Activated T-helper 1 cell treated with anti-CD3 and anti-CD28 coated beads, Interleukin-2, amount 50 U/mL, for 16 hours (primary cell): ENCODE data around the gene ETV3.
"Not testable (repeated sequence)": the region's sequence is repeated elsewhere in the genome, so short reads cannot be mapped to it uniquely, and the experiment has no call there.

Experiments
- DNase-seq, 2 donors: peaks; one replicate each; pipeline ENCODE4 v3.0.0-alpha.2; 2020; ENCODE audit warnings: low read depth in 1 of 2, low spot score in 1 of 2

ETV3 gene

DNA sequence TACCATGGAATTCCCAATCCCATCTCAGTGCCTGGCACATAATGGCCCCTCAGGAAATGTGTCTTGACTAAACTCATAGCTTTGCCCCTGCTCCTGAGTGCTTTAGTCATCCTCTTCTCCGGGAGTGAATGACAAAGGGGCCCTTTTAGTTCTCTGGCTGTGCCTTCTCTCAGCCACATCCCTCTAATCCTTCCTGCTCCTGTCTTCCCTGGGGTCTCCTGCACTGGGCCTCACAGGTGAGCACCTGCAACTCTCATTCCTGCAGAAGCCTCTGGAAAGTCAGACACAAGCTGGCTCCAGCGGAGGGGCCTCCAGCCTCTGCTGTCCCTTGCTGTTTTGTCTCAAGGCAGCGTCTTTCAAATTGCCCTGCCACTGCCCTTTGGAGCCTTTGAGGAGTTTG lies 24.6 kb downstream of the ETV3 start:
- DNase-seq: no peak

DNA sequence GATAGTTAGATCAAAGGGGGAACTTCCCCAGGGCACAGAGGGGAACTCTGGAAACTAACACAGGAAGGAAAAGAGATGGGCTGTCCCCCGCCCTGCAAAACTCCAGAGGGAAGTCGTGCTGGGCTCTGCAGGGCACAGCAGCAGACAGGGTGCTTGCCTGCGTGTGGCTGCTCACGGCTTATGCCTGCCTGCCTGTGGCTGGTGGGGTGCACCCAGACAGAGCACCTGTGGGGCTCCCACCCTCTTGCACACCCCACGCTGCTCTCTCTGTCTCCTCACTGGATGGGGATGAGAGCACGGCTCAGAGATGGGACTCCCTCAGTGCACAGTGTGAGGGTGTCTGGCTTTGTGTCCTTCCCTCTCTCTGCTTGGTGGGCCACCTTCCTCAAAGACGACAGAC lies 25.1 kb downstream of the ETV3 start:
- DNase-seq: no peak

DNA sequence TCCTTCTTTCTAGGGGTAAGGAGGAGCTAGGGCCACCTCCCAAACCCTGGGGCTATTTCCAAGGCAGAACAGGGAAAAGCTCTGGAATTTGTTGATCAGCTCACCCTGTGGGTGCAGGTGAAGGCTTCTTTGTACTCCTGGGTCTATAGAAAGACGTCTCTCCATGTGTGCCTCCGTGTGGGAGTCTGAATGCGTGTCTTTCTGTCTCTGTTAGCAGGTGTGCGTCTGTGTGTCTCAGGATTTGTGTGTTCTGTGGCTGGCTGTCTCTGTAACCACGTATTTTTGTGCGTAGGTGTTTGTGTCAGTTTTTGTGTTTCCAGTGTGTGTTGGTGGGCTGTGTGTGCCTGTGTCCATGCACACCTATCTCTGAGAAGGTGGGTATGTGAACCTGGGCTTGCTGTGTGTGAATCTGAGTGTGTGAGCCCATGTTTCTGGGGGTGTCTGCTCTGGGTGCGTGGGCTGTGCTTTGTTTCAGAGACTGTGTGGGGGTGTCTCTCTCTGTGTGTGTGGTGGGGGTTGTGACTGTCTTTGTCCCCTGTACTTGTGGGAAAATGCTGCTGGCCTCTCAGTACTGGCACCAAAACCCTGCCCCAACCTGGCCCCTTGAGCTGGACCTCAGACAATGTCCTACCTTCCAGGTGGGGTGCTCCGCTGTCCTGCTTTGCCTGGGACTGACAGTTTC lies 25.9 kb downstream of the ETV3 start:
- DNase-seq: no peak

DNA sequence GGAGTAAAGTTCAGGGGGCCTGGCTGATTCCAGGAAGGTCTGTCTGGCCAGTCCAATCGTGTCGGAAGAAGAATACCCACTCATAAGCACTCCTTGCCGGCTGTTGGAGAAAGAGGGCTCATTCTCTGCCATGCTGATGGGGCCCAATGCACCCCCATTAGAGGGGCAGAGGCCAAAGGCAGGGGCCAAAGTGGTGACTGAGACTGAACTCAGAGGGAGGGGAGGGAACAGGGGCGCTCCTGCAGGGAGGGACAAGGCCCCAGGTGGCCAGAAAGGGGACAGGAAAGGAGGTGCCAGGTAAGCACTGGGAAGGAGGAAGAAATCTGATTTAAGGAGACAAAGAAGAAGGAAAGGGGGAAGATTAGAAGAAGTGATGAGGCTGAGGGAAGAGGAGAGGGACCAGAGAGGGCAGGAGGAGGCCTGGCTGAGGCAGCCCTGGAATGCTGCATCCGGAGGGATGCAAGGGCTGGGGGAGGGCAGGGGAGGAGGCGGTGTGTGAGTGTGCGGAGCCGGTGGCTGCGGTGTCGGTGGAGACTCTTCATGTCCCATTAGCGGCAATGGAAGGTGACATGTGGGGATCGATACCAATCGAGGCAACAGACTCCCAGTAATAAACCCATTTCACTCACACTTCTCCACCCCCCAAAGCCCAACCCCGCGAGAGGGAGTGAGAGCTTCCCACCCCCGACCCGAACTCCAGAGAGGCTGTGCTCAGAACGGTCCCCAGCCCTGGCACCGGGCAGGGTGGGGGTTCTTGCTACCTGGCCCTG lies 26.6 kb downstream of the ETV3 start:
- DNase-seq: no peak

DNA sequence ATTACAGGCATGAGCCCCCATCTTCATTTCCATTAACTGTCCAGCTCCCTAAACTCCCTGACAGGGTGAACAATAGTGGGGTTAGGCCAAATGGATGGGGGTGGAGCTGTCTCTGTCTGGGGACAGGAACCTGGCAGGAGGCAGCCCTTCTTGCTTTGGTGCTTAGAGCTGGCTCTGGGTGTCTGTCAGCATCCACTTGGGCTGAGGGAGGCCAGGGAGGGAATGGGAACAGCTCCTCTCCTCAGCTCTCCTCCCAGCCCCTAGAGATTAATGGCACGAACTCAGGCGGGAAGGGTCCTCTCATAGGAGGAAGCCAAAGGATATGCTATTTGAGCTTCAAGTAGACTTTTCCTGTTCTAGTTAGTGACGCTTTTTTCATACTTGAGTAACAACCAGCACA lies 27.5 kb downstream of the ETV3 start:
- no peak for DNase-seq

DNA sequence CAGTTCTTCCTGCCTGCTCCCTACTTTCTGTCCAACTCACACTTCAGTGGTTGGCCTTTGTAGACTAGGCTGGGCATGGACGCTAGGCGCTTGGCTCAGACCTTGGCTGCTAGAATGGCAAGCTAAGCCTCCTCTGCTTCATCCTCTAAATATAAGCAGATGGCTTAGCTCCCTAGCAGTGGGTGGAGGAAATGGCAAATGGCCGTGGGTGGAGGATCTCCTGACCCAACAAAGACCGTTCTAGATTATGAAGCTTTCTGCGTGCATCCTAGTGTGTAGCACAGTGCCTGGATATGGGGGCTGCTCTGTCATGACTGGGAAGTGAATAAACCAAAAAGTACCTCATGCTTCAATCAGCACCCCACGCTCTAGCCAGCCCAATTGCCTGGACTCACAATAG lies 28.2 kb downstream of the ETV3 start:
- no peak for DNase-seq

DNA sequence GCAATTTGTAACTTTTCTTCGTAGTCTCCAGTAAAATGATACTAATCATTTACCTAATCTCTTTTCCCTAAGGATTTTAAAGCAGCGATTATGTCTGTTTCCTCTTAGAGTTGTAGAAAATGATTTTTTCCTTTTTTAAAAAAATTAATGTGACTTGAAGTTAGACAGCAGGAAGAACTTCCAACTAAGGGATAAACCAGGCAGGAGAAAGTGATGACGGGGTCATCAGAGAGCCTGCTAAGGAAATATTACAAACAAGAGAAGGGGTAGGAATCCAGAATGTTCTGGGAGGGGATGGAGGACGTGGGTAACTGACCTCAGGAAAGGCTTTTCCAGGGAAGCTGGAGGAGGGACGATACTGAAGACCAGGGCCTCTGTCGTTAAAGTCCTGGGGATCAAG lies 29.7 kb downstream of the ETV3 start:
- no peak for DNase-seq

DNA sequence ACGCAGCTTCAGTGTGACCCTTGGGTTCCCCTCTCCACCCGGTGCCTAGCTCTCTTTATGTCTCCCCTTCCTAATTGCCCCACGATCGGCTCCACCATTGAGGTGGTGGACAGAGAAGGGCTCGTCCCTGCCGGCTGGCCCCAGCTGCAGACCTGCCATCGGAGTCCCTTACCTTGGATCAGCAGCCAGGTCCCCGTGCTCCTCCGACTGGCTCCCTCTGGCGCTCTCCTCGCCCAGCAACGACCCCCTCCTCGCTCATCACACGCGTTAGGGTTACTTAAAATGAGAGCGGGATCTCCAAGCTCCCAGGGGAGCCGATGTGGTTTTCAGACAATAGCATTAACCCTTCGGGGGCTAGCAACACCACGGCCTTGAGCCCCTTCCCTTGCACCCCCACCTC lies 30.5 kb downstream of the ETV3 start:
- no peak for DNase-seq

DNA sequence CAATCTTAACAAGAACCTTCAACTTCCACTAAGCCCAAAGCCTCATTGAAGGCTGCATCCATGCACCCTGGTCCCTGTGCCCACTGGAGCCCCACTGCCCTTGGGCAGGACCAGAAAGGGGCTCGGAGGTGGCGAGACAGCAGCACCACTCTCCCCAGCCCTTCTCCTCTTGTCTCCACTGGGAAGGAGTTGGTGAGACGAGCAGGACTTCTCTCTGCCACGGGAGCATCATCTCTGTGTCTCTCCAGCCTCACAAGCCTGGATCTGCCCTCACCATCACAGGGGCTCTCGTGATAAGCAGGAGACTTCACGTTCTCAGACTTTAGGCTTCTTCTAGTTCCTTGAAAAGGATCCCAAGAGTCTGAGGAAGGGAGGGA lies 31.4 kb downstream of the ETV3 start:
- DNase-seq: no peak

DNA sequence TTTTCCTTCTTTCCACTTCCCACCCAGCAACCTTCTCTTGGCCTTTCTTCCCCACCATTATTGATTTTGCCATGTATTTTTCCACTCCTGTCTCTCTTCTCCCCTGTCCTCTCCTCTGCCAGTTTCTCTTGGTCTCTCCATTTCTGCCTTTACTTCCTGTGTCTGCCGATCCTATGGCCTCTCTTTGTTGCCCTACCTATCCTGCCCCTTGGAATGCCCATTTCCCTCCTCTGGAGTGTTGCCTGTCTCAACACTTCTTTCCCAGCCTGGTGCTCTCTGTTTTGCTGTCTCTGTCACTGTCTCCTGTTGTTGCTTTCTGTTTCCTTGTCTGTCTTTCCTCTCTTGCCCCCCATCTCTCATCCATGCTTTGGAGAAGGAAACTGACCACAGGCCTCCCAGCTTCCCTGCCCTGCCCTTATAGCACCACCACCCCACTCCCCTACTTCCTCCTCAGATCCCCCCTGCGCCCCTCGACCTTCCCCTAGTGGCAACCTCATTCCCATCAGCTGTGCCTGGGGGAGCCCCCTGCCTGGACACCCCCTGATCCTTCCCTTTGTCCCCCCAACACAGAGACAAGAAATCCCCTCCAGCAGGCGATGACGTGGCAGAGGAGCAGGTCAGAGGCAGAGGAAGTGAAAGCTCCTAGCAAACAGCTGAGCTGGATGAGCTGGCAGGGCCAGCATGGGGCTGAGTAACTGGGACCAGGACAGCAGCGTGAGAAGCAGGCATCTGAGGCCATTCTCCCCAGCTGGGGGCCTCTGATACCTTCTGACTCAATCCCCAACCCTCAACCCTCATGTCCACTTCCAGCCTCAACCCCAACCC lies 32.0 kb downstream of the ETV3 start:
- DNase-seq: no peak

DNA sequence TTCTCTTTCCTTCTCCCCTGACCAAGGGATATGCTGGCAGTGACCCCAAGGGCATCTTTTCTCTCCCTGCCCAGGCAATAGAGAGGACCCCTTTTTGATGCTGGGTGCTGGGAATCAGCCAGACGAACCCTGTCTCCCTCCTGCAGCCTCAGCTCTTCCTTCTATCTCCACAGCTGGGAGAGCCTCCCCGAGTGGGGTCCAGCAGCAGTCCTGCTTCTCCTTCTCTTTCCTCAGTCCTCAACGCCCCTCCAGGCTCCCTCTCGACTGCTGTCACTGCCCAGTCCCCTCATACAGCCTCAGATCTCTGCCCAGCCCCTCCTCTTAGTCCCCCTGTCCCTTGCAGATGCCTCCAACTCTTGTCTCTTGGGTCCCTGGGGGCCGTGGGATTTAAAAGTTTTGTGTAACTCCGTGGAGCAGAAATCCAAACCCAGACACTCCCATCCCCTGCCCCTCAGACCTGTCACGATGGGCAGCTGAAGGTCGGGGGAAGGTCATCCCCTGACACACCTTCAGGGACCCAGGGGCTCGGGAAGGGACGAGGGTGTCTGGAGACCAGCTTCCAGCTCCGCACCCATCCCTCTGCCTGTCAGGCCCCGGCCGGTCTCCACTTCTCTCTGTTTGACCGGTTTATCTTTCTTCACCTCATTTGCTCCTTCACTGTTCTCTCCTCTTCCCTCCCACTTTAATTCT lies 32.8 kb downstream of the ETV3 start:
- DNase-seq: no peak

DNA sequence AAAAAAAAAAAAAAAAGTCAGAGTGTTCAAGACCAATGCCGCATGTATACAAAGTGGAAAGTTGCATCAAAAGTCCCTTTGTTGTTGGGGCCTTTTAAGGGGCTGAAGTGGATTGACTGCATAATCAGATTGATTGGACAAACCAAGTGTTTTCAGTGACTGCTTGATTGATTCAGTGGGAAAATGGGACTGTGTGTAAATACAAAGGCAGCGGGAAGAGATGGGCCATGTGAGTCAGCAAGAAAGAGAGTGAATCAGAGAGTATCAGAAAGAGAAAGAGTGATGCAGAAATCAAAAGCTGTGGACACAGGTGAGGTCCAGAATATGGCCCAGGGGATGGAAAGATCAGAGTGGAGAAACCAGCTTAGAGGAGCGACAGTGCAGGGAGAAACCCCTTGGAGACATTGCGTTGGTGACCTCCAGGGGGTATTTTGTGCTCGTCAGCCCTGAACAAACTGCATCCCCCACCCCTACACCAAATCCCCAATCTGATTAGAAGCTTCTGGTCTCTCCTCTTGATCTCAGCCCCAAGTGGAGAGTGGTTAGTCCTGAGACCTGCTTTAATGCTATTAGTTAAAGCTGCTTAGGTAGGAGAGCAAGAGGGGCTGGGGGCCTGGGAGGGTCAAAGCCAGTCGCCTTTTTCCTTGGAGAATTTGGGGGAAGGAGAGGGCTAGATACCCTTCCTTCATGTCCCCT lies 33.4 kb downstream of the ETV3 start:
- no peak for DNase-seq

DNA sequence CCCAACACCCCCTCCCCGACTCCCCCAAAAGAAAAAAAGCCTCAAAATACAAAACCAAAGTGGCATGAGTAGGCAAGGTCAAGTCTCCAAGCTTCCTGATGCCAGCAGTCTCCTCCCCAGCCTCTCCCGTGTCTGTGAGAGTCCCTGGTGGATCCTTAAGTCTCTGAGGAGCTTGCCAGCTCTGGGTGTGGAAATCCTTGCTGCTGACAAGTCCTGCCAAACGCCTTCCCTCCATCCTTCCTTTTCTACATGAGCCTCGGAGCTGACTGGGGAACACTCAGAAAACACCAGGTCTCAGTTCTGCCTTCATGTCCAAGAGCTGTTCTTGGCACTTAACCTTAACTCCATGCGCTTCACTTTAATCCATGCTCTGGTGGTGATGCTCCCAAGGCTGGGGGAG lies 34.9 kb downstream of the ETV3 start:
- DNase-seq: no peak

DNA sequence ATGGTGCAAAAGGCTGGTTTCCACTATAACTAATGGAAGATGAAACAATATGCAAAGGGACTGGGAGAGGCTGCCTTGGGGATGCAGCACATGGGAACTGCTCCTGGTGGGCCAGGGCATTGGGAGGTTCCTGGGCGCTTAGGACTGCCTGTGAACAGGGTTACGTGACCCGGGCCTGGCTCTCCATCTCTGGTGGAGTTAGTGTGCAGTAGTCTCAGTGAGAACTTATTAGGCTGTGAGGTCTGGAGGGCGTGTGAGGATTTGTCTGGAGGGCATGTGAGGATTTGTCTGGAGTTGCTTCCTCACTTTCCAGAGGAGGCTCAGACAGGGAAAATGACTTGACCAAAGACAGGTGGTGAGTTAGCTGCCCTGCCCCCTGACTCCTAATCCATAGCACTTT lies 37.0 kb downstream of the ETV3 start:
- no peak for DNase-seq

DNA sequence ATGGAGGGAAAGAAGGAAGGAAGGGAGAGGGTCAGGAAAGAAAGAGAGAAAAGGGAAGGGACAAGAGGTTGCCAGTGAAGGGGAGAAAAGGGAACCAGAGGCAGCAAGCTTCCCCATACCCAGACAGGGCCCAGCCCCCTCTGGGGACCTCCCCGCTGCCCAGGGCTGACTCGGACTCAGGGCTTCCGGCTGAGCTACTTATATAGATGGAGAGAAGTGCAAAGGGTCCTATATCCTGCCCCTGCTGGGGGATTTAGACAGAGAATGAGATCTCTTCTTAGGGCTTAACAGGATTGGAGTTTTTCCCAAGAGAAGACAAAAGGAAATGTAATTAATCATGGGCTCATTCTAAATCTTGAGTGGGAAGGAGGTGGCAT lies 38.6 kb downstream of the ETV3 start, which contains the start of gene ETV3L:
ETV3L (minus strand) TSS at position 176 of the 377 bp plus-strand sequence. CDS start 285 bp downstream, outside the sequence.
- DNase-seq: no peak

DNA sequence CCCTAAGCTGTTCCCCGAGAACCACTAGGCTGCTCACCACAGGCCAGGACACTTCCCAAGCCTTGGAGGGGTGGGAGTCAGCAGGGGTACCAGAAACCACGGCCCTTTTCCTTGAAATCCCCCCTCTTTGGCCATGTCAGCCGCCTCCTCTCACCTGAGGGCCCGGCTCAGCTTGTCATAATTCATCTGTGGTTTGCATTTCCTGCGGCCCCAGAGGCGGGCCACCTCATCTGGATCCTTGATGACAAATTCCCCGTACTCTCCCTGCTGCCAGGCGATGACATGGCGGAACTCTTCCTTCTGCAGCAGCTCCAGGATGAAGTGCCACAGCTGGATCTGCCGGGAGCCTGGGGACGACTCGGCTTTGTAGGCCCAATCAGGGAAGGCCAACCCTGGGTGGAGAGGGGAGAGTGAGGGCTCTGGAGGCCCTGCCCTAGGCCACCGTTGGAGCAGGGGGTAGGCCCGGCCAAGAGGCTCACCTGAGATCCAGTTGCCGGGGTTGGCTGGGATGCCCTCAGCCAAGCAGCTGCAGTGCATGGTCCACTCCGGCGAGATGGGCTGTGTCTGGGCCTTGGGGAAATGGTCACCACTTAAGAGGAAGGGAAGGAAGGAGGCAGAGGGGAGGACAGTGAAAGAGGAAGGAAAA lies 39.1 kb downstream of the ETV3 start:
- not testable (repeated sequence) for DNase-seq

DNA sequence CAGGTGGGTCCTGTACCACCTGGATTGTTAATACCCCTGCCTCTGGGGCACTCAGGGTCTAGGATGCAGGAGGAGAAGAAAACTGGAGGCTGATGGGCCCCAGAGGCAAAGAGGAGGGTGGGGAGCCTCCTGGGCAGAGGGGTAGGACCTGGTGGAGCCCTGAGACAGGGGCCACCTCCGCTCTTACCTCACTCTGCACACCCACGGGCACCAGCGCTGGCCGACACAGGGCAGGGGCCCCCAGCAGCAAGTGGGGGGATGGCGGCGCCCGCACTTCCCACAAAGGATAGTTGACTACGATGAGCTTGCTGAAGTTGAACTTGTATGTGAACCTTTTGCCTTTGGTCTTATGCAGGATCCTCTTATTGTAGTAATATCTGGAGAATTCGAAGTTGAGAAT lies 39.7 kb downstream of the ETV3 start:
- no peak for DNase-seq

- no peak for DNase-seq
Measured at GRCh38 chr1:157097692-157098091, 40.5 kb downstream of the ETV3 start.

DNA sequence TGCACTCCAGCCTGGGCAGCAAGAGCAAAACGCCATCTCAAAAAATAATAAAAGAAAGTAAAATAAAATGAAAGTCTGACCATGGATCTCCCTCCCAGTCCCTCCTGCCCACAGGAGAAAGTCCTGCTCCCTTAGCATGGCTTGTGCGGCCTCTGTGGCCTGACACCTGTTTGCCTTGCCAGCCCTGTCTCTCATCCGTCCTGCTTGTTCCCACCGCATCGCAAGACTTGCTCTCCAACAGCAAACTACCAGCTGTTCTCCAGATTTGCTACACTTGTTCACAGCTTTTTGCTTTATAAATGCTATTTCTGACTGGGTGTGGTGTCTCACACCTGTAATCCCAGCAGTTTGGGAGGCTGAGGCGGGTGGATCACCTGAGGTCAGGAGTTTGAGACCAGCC lies 41.3 kb downstream of the ETV3 start:
- DNase-seq: no peak

DNA sequence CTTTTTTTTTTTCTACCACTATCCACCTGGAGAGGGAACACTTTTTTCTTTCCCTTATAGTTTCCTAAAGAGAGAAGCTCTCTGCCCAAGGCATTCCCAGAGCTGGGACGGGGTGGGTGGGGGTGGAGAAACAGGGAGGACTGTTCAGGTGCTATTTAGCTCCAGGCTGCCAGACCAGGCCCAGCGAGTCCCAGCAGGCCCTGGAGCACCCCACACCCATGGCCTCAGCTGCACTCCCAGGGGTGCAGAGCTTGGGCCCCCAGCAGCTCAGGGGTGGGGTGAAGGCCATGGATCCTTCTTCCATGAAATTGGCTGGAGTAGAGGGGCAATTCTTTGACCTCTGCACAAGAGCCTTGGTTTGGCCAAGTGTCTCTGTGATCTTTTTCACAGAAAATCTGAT lies 42.6 kb downstream of the ETV3 start:
- DNase-seq: no peak
